Mucosa of gallbladder (tissue), 1 donor: Measurements from ENCODE around the gene RPL39L. TPM values are rescaled to one million over a fixed set of nuclear protein-coding genes. Genes with fewer than 3 reads are reported as not detected.
"Not testable (repeated sequence)": the region's sequence is repeated elsewhere in the genome, so short reads cannot be mapped to it uniquely, and the experiment has no call there.

Experiments
- DNase-seq: peaks from one replicate; pipeline ENCODE4 v3.0.0-alpha.2; 2020; ENCODE audit warnings: low spot score
- total RNA-seq: library from RNA; stranded (reverse); gene quantifications from one replicate; pipeline ENCODE4 v1.2.1, GENCODE V29; 2021
- donor health status: DM: no; HTN: no; CAD: no.

RPL39L gene
- total RNA-seq, 1 donor from 2014 or later, result 2.7 TPM

DNA sequence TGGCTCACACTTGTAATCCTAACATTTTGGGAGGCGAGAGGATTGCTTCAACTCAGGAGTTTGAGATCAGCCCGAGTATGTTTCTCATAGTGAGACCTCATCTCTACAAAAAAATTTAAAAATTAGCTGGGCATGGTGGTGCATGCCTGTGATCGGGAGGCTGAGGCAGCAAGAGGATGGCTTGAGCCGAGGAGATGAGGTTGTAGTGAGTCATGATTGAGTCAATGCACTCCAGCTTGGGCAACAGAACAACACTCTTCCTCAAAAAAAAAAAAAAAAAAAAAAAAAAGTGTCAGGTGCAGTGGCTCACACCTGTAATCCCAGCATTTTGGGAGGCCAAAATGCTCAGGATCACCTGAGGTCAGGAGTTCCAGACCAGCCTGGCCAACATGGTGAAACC is 2.4 kb downstream of the RPL39L start:
- no peak for DNase-seq

DNA sequence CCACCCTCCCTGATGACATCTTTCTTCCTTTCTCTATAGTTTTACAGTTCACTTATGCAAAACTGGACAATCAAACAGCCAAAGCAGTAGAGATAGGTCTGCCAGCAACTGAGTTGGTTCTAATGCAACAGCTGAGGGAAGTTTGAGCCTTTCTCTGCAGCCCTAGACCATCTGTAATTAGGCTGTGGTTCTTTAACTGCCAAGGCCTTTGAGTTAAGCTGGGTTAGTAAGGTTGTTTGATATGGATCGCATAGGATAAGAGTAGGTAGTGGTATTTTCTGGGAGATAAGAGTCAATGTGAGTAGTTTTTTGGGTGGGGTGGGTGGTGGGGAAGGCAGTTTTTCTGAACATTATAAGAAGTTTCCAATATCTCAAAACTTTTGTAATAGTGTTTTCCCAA is 3.0 kb downstream of the RPL39L start:
- no peak for DNase-seq

DNA sequence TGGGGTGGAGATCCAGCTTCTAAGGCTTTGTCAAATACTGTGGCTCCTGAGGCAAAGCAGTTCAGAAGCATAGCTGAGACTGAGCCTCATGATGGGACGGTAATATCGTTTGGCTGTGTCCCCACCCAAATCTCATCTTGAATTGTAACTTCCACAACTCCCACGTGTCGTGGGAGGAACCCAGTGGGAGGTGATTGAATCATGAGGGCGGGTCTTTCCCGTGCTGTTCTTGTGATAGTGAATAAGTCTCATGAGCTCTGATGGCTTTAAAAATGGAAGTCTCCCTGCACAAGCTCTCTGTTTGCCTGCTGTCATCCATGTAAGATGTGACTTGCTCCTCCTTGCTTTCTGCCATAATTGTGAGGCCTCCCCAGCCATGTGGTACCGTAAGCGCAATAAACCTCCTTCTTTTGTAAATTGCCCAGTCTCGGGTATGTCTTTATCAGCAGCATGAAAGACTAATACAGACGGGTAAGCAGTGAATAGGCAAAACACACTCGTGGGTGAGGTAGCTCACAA is 4.1 kb downstream of the RPL39L start:
- not testable (repeated sequence) for DNase-seq

DNA sequence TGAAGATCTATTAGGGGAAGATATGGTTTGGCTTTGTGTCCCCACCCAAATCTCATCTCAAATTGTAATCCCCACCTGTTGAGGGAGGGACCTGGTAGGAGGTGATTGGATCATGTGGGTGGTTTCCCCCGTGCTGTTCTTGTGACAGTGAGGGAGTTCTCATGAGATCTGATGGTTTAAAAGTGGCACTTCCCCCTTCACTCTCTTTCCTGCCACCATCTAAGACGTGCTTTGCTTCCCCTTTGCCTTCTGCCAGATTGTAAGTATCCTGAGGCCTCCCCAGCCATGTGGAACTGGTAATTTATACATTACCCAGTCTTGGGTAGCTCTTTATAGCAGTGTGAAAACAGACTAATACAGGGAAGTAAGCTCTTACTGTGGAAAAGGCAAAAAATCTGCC is 6.1 kb downstream of the RPL39L start:
- not testable (repeated sequence) for DNase-seq

DNA sequence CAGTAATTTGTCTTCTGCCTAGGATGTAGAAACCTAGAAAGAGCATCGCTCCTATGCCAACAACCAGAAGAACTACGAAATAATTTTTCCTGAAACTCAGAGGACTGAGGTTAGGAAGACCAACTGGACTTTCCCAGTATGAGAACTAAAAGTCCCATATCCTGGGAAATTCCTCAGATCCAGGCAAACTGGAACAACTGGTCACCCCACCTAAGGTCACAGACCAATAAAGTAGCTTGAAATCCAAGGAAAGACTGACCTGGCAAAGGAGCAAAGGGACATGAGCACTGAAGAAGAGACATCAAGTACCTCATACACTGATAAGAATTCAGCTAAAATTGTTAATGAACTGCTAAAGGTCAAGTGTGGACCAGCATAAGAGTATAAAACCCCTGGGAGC is 6.6 kb downstream of the RPL39L start:
- no peak for DNase-seq

DNA sequence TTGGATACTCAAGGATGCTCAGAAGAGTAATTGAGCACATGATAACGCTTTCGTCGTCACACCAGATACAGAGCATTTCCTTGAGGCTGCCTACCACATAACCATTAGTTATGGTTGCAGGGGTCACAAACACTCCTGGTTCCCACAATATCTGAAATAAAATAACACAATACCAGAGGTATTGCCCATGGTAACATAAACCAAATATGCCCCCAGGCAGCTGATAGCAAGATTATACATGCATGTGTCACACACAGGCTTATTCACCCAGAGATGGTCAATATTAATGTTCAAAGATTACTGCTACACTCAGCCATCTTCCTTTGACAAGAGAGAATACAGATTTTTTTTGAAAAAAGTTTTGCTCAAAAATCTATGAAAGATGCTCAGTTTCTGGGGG is 7.3 kb downstream of the RPL39L start:
- no peak for DNase-seq

DNA sequence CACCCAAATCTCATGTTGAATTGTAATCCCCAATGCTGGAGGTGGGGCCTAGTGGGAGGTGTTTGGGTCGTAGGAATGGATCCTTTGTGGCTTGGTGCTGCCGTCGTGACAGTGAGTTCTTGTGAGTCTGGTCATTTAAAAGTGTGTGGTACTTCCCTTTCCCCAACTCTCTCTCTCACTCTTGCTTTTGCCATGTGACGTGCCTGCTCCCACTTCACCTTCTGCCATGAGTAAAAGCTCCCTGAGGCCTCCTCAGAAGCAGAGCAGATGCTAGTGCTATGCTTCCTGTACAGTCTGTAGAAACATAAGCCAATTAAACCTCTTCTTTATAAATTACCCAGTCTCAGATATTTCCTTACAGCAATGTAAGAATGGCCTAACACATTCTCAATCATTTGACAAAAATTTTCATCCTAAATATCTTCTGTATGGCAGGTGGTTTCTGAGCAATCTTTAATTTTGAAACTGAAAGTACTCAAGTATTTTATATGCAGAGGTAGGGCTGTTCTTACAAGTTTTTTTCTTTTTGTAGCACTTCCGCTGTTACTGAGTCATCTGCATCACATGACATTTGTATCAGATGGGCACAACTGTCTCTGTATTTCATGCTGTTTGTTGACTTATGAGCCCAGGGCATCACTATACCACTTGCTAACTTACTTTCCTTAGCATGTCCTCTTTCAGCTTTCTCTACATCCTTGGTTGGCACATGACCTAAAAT is 8.8 kb downstream of the RPL39L start:
- DNase-seq, result no peak

DNA sequence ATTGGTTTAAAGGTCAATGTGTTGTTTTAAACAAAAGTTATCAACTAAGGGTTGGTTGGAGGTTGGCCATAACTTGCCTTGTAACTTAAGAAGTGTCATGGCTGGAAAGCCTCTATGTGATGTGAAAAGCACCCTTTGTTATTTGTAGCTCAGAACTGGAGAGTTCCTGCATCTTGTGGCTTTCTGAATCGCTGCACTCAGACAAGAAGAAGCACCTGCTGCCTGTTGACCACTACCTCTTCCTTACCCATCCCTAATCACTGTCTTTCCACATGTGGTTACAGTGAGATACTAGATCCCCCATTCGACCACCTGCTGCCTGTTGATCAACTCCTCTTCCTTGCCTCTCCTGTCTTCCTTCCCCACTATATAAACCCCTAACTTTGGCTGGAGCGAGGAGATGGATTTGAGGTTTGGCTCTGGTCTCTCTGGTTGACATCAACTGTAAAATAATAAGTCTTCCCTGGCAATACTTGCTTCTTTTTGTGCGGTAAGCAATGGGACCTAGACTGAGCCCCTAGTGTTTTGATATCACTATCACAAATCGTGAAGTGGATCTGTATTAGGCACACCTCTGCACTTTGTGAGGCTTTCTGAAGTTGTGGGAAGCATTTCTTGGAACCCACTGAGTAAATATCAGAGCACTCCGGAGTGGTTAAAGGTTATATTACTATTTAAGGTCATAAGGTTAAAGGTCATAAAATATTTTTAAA is 13.8 kb downstream of the RPL39L start:
- DNase-seq, result no peak

DNA sequence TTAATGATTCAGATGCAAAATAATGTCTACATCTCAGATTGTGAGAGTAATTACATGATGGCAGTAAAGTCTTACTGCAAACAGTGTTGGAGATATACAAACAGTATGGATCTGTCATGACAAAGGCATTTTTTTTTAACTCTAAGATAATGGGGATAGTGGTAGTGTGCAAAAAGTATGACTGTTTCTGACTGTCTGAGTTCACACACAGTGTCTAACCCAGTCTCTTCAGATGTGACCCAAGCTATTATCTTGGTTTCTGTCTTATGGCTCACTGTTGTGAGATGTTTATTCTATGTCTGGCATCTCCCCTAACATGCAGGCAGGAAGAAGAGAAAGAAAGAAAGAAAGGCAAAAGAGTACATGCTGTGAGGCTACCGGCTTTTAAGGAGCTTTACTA is 17.0 kb downstream of the RPL39L start:
- DNase-seq, result no peak

DNA sequence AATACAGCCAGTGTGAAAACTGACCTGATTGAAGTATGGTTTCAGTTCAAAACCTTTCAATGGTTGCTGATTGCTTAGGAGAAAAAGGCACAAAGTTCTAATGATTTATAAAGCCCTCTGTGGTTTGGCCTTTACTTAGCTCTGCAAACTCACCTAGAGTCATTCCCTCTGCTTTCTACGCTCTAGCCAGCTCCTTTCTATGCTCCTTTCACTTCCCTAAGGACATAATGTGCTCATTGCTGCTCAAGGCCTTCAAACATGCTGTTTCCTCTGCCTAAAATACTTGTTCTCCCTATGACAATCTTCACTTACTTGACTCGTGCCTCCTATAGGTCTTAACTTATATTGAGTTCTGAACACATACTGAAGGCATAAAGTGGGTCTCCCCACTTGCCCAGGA is 19.0 kb downstream of the RPL39L start:
- DNase-seq, result no peak

DNA sequence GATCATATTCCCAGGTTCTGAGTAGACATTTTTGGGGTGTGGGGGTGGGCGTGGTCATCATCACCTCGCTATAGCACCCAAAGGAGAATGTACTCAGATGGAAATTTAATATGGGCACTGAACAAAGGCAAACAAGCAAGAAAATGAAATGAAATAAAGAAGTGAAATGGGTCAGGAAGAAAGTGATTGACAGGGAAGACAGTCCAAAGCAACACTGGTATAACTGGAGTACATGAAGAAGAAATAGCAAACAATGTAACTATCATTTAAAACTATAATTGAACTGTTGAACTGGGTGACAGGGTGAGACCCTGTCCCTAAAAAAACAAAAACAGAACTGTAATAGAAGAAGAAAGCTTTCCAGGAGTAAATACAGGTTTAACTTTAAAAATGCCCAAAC is 24.8 kb downstream of the RPL39L start:
- no peak for DNase-seq

DNA sequence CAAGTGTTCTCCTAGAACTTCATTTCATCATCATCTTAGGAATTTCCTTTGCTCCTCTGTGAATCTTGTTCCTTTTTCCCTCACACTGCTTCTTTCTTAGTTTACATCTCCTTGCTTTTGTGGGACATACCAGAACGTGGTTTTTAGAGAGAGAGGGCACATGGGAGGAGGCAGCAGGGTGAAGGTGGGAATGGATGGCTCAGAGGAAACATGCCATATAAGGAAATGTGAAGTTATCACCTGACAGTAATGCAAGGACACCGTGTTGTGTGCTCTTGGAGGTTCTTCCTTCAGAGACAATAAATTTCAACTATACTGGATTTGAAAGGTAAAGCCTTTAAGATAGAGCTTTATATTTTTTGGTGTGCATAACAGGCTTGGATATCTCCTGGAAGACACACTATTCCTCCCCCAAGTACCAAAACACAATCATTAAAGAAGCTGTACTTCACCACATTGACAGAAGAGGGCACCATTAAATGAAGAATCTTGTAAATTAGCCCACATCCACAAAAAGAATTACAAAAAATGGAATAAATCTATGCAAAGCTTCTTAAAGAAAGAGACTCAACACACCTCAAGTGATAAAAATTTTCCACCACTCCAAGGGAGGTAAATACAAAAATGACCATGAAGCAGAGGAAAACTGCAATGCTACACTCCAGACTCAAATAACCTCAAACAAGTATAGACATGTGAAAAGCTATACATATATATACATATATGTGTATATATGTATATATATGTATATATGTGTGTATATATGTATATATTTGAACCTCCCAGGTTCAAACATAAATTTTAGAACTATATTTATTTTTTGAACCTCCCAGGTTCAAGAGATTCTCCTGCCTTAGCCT is 26.1 kb downstream of the RPL39L start:
- DNase-seq, result no peak

DNA sequence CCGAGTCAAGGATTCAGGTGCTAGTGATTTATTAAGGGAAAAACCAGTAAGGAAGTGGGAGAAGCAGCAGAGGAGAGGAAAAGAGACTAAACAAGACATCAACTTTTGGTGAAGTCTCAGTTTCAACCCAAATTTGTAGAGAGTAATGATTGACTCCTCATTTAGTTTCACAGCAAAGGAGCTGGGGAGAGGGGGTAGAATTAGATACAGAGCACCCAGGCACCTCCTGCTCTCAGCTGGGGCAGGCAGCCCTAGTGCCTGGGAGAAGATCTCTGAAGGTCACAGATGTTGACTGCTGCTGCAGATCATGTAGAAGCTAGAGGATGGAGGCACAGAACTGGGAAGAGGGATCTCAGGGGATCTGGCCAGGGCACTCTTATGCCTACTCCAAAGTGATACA is 29.1 kb downstream of the RPL39L start:
- DNase-seq, result no peak

DNA sequence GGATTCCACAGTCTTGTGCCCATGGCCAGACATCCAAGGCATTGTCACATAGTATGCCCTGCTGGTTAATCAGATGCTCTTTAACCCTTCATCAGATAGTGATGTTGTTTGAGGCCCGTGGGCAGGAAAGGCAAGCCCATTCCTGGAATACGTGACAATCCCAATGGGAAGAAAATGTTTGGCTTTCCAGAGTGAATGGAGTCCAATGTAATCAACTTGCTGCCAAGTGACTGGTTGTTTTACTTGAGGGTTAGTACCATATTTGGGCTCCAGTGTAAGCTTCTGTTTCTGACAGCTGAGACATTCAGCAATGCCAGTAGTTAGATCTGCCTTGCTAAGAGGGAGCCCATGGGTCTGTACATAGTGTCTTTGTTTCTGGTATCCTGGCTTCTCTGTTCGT is 31.3 kb downstream of the RPL39L start:
- no peak for DNase-seq

DNA sequence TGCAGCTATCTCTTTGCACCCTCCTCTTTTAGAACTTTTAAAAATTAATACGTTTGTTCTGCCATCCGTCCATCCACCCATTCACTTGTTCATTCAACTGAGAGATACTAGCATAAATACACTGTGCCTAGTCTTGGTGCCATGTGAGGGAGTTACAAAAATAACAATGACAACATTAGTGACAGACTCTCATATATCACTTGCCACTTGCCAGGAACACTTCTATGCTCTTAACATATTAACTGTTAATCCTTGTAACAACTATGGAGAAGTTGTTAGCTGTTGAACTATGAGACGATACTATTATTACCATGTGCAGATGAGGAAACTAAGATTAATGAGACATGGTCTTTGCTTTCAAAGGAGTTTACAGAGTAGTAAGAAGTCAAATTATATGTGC is 33.6 kb downstream of the RPL39L start:
- DNase-seq, result no peak

DNA sequence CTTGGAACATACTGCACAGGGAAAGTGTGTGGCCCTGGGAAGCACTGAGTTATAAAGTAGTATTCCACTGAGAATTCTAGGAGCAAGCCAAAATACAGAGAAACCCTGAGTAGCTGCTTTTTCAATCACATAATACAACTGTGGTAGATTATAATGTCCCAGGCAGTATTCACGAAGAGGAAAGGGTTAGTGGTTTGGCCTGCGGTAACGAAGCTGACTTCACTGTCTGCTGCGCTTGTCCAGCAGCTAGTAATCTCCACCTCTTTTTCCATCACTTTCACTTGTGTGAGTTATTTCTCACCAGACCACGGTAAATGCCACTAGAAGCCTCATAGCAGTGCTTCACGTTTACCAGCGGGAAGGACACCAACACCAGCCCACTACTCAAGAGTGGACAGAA is 34.4 kb downstream of the RPL39L start:
- DNase-seq, result no peak

DNA sequence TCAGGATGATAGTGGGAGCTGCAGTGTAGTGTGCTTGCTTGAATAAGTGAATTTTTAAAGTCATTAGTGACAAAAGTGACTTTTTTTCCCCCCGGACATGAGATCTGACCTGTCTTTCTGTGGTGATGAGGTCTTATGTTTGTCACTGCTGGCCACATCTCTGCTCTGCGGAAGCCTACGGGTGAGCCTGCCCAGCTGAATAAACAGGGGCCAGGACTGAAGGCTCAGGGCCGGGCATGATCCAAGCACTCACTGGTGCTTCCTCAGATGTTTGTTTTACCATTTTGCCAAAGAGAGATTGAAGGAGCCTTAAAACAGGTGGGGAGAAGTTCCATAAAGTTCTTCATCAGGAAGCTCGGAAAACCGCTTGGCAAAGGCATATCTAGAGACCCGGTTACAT is 35.0 kb downstream of the RPL39L start:
- DNase-seq, result no peak

DNA sequence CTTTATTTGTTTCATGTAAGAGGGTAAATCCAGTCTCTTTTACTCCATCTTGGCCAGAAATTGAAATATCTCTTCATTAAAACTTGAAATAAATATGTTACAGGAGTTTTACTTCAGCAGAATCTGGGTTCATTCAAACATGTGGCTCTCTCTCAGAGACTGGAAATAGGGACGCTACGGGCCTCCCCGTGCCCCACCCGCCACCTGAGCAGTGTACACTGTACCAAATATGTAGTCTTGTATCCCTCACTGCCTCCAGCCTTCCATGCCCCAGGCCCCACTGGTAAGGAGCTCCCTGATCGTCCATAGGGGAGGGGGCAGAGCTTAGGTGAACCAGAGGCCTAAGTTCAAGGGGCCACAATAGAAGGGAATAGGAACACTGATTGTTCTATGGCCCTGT is 36.0 kb downstream of the RPL39L start:
- DNase-seq, result no peak

DNA sequence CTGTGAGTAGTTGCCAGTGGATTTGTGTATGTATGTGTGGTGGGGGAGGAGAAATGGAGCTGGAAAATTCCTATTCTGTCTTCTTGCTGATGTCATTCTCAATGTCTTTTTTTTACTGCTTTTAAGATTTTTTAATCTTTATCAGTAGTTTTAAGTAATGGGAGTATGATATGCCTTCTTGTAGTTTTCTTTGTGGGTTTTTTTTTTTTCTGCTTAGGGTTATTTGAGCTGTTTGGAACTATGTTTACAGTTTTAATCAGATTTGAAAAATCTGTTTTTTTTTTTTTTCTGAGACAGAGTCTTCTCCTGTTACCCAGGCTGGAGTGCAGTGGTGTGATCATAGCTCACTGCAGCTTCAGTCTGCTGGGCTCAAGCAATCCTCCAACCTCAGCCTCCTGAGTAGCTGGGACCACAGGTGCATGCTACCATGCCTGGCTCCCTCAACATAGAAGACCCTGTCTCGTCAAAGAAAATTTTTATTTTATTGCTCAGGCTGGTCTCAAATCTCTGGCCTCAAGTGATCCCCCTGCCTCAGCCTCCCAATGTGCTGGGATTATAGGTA is 37.1 kb downstream of the RPL39L start:
- DNase-seq, result no peak

DNA sequence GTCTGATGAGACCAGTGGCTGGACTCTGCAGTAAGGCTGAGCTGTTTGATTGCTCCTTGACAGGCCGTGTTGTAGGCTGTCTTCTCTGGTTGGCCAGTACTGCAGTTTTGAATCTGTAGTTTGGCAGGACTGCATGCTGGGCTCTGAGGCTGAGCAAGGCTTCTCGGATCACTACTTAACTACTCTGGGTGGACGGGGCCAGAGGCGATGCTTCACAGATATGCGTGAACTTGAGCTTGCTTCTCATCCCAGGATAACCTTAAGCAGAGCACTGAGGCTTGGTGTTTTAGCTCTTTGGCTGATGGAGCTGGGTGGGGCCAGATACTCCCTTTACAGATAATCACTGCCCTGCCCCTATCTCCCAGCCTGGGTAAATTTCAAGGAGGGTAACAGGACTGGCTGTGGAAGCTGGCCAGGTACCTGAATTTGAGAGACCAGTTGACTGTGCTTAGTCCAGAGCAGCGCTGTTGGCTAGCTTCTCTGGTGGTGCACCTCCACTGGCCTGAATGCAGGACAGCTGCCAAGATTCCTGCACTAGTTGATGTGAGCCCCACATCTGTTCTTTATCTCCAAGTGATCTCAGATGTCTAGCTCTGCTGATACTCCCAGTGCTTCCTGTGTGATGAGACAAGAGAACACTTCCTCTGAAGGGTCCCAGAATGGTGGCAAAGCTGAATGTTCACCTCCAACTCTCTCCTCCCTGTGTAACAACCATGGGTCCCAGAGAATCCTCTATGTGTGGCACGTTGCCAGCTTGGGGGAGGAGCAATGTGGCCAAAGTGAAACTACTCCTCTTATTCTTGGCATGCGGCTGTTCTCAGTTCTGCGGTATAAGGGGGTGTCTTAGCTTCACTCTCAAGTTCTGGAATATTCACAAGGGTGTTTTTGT is 37.9 kb downstream of the RPL39L start:
- DNase-seq, result peak; percentile 64

DNA sequence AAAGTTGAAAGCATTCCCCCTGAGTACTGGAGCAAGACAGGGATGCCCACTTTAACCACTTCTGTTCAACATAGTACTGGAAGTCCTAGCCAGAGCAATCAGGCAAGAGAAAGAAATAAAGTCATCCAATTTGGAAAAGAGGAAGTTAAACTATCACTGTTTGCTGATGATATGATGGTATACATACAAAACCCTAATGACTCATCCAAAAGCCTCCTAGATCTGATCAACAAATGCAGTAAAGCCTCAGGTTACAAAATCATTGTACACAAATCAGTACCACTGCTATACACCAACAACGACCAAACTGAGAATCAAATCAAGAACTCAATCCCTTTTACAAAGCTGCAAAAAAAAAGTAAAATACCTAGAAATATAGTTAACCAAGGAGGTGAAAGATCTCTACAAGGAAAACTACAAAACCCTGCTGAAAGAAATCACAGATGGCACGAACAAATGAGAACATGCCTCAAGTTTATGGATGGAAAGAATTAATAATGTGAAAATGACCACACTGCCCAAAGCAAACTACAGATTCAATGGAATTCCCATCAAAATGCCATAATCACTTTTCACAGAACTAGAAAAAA is 40.3 kb downstream of the RPL39L start:
- no peak for DNase-seq
